Measurements from ENCODE around the gene ADAMTSL3. TPM values are rescaled to one million over a fixed set of nuclear protein-coding genes. Genes with fewer than 3 reads are reported as not detected.
"Not testable (repeated sequence)": the region's sequence is repeated elsewhere in the genome, so short reads cannot be mapped to it uniquely, and the experiment has no call there.

ADAMTSL3 gene
- total RNA-seq, 1 donor from 2014 or later = 2.4 TPM

- H3K27ac Mint-ChIP-seq (ENCODE audit: unreplicated experiment) = no peak overlapping the region
- Histone ChIP-seq H3K4me2 (ENCODE audit: low read length) (no peak overlapping the region), H3K79me2 (ENCODE audit: insufficient read depth, low read length) (no peaks in the 10 kb centered on the region), H3K4me1 (ENCODE audit: insufficient read depth, low read length) (no peaks in the 10 kb centered on the region), H3K36me3 (ENCODE audit: insufficient read depth, low read length) (no peaks in the 10 kb centered on the region), H2AFZ (ENCODE audit: low read depth, low read length) (no peak overlapping the region), H4K20me1 (ENCODE audit: insufficient read depth, low read length) (no peaks in the 10 kb centered on the region), H3K27ac (ENCODE audit: low read depth, low read length) (no peak overlapping the region), H3K27me3 (ENCODE audit: insufficient read depth, low read length) (no peaks in the 10 kb centered on the region), H3K9me3 (ENCODE audit: insufficient read depth, low read depth, low read length) (no peaks in the 10 kb centered on the region), H3K4me3 (ENCODE audit: insufficient read depth, low read depth, low read length) (no peak overlapping the region), H3K9ac (ENCODE audit: low read length) (no peak overlapping the region)
- no peaks in the 10 kb centered on the region for H3K27me3 Mint-ChIP-seq (ENCODE audit: low read depth, unreplicated experiment)
- H3K4me3 Mint-ChIP-seq (ENCODE audit: unreplicated experiment) = no peak overlapping the region
- H3K4me1 Mint-ChIP-seq (ENCODE audit: low read depth, unreplicated experiment) = peaks cover 4% of the 10 kb centered on the region
- DNase-seq (ENCODE audit: low read depth) = no peak
- TF ChIP-seq, protein P1, sequence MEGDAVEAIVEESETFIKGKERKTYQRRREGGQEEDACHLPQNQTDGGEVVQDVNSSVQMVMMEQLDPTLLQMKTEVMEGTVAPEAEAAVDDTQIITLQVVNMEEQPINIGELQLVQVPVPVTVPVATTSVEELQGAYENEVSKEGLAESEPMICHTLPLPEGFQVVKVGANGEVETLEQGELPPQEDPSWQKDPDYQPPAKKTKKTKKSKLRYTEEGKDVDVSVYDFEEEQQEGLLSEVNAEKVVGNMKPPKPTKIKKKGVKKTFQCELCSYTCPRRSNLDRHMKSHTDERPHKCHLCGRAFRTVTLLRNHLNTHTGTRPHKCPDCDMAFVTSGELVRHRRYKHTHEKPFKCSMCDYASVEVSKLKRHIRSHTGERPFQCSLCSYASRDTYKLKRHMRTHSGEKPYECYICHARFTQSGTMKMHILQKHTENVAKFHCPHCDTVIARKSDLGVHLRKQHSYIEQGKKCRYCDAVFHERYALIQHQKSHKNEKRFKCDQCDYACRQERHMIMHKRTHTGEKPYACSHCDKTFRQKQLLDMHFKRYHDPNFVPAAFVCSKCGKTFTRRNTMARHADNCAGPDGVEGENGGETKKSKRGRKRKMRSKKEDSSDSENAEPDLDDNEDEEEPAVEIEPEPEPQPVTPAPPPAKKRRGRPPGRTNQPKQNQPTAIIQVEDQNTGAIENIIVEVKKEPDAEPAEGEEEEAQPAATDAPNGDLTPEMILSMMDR (IDR thresholded peaks at IDR 0.05; ENCODE audit: insufficient read depth, low read depth, low read length) = no peak
- TF ChIP-seq EZH2 (IDR thresholded peaks at IDR 0.05; ENCODE audit: insufficient read depth, low read length) = no peak
- peaks cover 4% of the 10 kb centered on the region for H3K9me3 Mint-ChIP-seq (ENCODE audit: unreplicated experiment)
- FAIRE-seq = no peak
- H3K36me3 Mint-ChIP-seq (ENCODE audit: low read depth, unreplicated experiment) = no peaks in the 10 kb centered on the region
These were observed 305.6 kb downstream of the ADAMTSL3 start for GRCh38 chr15:83959477-83959876.

GRCh38 chr15:83960192-83960829, 306.4 kb downstream of the ADAMTSL3 start:
- H3K36me3 ChIP-seq (ENCODE audit: insufficient read depth, low read length) = no peaks in the 10 kb centered on the region
- H3K27ac ChIP-seq (ENCODE audit: low read depth, low read length) = no peak overlapping the region
- H3K9ac ChIP-seq (ENCODE audit: low read length) = no peak overlapping the region
- Mint-ChIP-seq H3K36me3 (ENCODE audit: low read depth, unreplicated experiment) (no peaks in the 10 kb centered on the region), H3K27me3 (ENCODE audit: low read depth, unreplicated experiment) (no peaks in the 10 kb centered on the region), H3K4me3 (ENCODE audit: unreplicated experiment) (no peak overlapping the region), H3K27ac (ENCODE audit: unreplicated experiment) (no peak overlapping the region), H3K4me1 (ENCODE audit: low read depth, unreplicated experiment) (peaks cover 4% of the 10 kb centered on the region), H3K9me3 (ENCODE audit: unreplicated experiment) (peaks cover 4% of the 10 kb centered on the region)
- no peaks in the 10 kb centered on the region for H4K20me1 ChIP-seq (ENCODE audit: insufficient read depth, low read length)
- DNase-seq (ENCODE audit: low read depth) = no peak
- no peak overlapping the region for H2AFZ ChIP-seq (ENCODE audit: low read depth, low read length)
- no peak overlapping the region for H3K4me2 ChIP-seq (ENCODE audit: low read length)
- FAIRE-seq = no peak
- no peaks in the 10 kb centered on the region for H3K9me3 ChIP-seq (ENCODE audit: insufficient read depth, low read depth, low read length)
- H3K4me1 ChIP-seq (ENCODE audit: insufficient read depth, low read length) = no peaks in the 10 kb centered on the region
- H3K79me2 ChIP-seq (ENCODE audit: insufficient read depth, low read length) = no peaks in the 10 kb centered on the region
- no peaks in the 10 kb centered on the region for H3K27me3 ChIP-seq (ENCODE audit: insufficient read depth, low read length)
- no peak overlapping the region for H3K4me3 ChIP-seq (ENCODE audit: insufficient read depth, low read depth, low read length)
- no peak for TF ChIP-seq EZH2 (IDR thresholded peaks at IDR 0.05; ENCODE audit: insufficient read depth, low read length)
- TF ChIP-seq, protein P1 (IDR thresholded peaks at IDR 0.05; ENCODE audit: insufficient read depth, low read depth, low read length) = no peak

- peaks cover 4% of the 10 kb centered on the region for H3K4me1 Mint-ChIP-seq (ENCODE audit: low read depth, unreplicated experiment)
- no peak overlapping the region for H3K27ac Mint-ChIP-seq (ENCODE audit: unreplicated experiment)
- FAIRE-seq = no peak
- Histone ChIP-seq H3K27ac (ENCODE audit: low read depth, low read length) (no peak overlapping the region), H3K9me3 (ENCODE audit: insufficient read depth, low read depth, low read length) (no peaks in the 10 kb centered on the region), H3K27me3 (ENCODE audit: insufficient read depth, low read length) (no peaks in the 10 kb centered on the region), H3K4me1 (ENCODE audit: insufficient read depth, low read length) (no peaks in the 10 kb centered on the region), H4K20me1 (ENCODE audit: insufficient read depth, low read length) (no peaks in the 10 kb centered on the region), H3K9ac (ENCODE audit: low read length) (no peak overlapping the region), H2AFZ (ENCODE audit: low read depth, low read length) (no peak overlapping the region), H3K79me2 (ENCODE audit: insufficient read depth, low read length) (no peaks in the 10 kb centered on the region), H3K36me3 (ENCODE audit: insufficient read depth, low read length) (no peaks in the 10 kb centered on the region), H3K4me3 (ENCODE audit: insufficient read depth, low read depth, low read length) (no peak overlapping the region), H3K4me2 (ENCODE audit: low read length) (no peak overlapping the region)
- no peak for DNase-seq (ENCODE audit: low read depth)
- no peaks in the 10 kb centered on the region for H3K36me3 Mint-ChIP-seq (ENCODE audit: low read depth, unreplicated experiment)
- H3K4me3 Mint-ChIP-seq (ENCODE audit: unreplicated experiment) = no peak overlapping the region
- TF ChIP-seq, protein P1 (IDR thresholded peaks at IDR 0.05; ENCODE audit: insufficient read depth, low read depth, low read length) = no peak
- no peak for TF ChIP-seq EZH2 (IDR thresholded peaks at IDR 0.05; ENCODE audit: insufficient read depth, low read length)
- peaks cover 8% of the 10 kb centered on the region for H3K9me3 Mint-ChIP-seq (ENCODE audit: unreplicated experiment)
- no peaks in the 10 kb centered on the region for H3K27me3 Mint-ChIP-seq (ENCODE audit: low read depth, unreplicated experiment)
These were observed 307.4 kb downstream of the ADAMTSL3 start for GRCh38 chr15:83961311-83961710.

GRCh38 chr15:83964967-83965366, 311.0 kb downstream of the ADAMTSL3 start:
- not testable (repeated sequence) for H3K9me3 ChIP-seq (ENCODE audit: insufficient read depth, low read depth, low read length); H4K20me1 ChIP-seq (ENCODE audit: insufficient read depth, low read length); H3K9ac ChIP-seq (ENCODE audit: low read length); H3K4me1 ChIP-seq (ENCODE audit: insufficient read depth, low read length); H3K4me3 Mint-ChIP-seq (ENCODE audit: unreplicated experiment); H3K27ac Mint-ChIP-seq (ENCODE audit: unreplicated experiment); H3K4me3 ChIP-seq (ENCODE audit: insufficient read depth, low read depth, low read length); H3K27me3 ChIP-seq (ENCODE audit: insufficient read depth, low read length); H3K36me3 Mint-ChIP-seq (ENCODE audit: low read depth, unreplicated experiment); H3K4me1 Mint-ChIP-seq (ENCODE audit: low read depth, unreplicated experiment); H3K27me3 Mint-ChIP-seq (ENCODE audit: low read depth, unreplicated experiment); H3K4me2 ChIP-seq (ENCODE audit: low read length); H3K36me3 ChIP-seq (ENCODE audit: insufficient read depth, low read length); H2AFZ ChIP-seq (ENCODE audit: low read depth, low read length); H3K27ac ChIP-seq (ENCODE audit: low read depth, low read length); H3K79me2 ChIP-seq (ENCODE audit: insufficient read depth, low read length); DNase-seq (ENCODE audit: low read depth); FAIRE-seq
- H3K9me3 Mint-ChIP-seq (ENCODE audit: unreplicated experiment) = peaks cover 19% of the 10 kb centered on the region

Measured in astrocyte (in vitro differentiated cells and primary cell).